ENCODE data around the gene PDE9A. TPM values are rescaled to one million over a fixed set of nuclear protein-coding genes. Genes with fewer than 3 reads are reported as not detected.
A peak's percentile ranks its signal among the peaks of the same experiment; 100 is the strongest.

The PDE9A gene
- total RNA-seq, 2 donors from 2014 or later: 45.9 to 62.4 TPM

DNA sequence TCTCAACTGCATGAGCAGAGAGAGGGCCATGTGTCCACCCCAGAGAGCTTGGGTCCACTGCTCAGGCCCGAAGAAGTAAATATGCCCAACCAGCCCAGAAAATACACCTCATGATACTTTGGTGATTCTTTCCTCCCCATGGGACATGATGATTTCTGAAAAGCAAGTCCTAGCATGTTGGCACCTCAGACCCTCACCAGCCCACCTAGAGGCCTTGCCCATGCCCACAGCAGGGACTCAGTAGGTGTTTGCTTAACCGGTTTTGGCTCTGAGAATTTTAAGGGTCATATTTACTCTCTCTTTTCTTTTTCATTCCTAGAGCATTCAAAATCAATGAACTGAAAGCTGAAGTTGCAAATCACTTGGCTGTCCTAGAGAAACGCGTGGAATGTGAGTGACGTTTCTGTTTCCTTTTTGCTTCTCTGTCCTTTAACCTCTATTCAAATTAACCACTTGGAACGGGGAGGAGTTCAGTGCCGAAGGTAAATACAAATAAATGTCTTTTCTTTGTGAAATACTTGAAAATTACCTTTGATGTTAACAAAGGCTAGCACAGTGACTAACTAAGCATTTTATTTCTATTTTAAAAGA is 79.7 kb downstream of the PDE9A start:
- 73 to 92% methylated on average over 5 to 7 of the region's 7 CpGs for WGBS, 2 experiments (ENCODE audit: insufficient coverage in 1 of 2, insufficient read length in 1 of 2)
- Mint-ChIP-seq H3K36me3 (ENCODE audit: low read depth) (peaks cover 85% of the 10 kb centered on the region), H3K4me3 (no peak overlapping the region), H3K27me3 (ENCODE audit: insufficient read depth) (no peaks in the 10 kb centered on the region), H3K9me3 (peaks cover 11% of the 10 kb centered on the region), H3K4me1 (peaks cover 15% of the 10 kb centered on the region), H3K27ac (no peak overlapping the region)
- H3K4me3 ChIP-seq (ENCODE audit: low read length): no peak overlapping the region
- H3K4me1 ChIP-seq (ENCODE audit: control insufficient read depth, insufficient read depth, low read length): no peaks in the 10 kb centered on the region
- H3K36me3 ChIP-seq (ENCODE audit: control insufficient read depth, insufficient read depth, low read length): peaks cover 70% of the 10 kb centered on the region
- H3K9me3 ChIP-seq (ENCODE audit: control insufficient read depth, low read length): peaks cover 22% of the 10 kb centered on the region
- DNase-seq: no peak
- TF ChIP-seq, protein P1, sequence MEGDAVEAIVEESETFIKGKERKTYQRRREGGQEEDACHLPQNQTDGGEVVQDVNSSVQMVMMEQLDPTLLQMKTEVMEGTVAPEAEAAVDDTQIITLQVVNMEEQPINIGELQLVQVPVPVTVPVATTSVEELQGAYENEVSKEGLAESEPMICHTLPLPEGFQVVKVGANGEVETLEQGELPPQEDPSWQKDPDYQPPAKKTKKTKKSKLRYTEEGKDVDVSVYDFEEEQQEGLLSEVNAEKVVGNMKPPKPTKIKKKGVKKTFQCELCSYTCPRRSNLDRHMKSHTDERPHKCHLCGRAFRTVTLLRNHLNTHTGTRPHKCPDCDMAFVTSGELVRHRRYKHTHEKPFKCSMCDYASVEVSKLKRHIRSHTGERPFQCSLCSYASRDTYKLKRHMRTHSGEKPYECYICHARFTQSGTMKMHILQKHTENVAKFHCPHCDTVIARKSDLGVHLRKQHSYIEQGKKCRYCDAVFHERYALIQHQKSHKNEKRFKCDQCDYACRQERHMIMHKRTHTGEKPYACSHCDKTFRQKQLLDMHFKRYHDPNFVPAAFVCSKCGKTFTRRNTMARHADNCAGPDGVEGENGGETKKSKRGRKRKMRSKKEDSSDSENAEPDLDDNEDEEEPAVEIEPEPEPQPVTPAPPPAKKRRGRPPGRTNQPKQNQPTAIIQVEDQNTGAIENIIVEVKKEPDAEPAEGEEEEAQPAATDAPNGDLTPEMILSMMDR (conservative IDR thresholded peaks at IDR 0.05): no peak
- no peak overlapping the region for H3K9ac ChIP-seq (ENCODE audit: extremely low read depth, low read length, poor library complexity, severe bottlenecking)
- no peaks in the 10 kb centered on the region for H3K27me3 ChIP-seq (ENCODE audit: control insufficient read depth, insufficient read depth, low read length, poor library complexity, severe bottlenecking)
- H3K27ac ChIP-seq (ENCODE audit: low read depth, low read length): peak overlapping the region; percentile 20

GRCh38 chr21:42733874-42734273 is 80.5 kb downstream of the PDE9A start:
- Mint-ChIP-seq H3K27me3 (ENCODE audit: insufficient read depth) (no peaks in the 10 kb centered on the region), H3K4me3 (no peak overlapping the region), H3K4me1 (peaks cover 15% of the 10 kb centered on the region), H3K27ac (no peak overlapping the region), H3K9me3 (peaks cover 6% of the 10 kb centered on the region), H3K36me3 (ENCODE audit: low read depth) (peaks cover 82% of the 10 kb centered on the region)
- no peaks in the 10 kb centered on the region for H3K27me3 ChIP-seq (ENCODE audit: control insufficient read depth, insufficient read depth, low read length, poor library complexity, severe bottlenecking)
- no peak overlapping the region for H3K9ac ChIP-seq (ENCODE audit: extremely low read depth, low read length, poor library complexity, severe bottlenecking)
- H3K4me3 ChIP-seq (ENCODE audit: low read length): no peak overlapping the region
- peaks cover 21% of the 10 kb centered on the region for H3K9me3 ChIP-seq (ENCODE audit: control insufficient read depth, low read length)
- no peaks in the 10 kb centered on the region for H3K4me1 ChIP-seq (ENCODE audit: control insufficient read depth, insufficient read depth, low read length)
- peaks cover 71% of the 10 kb centered on the region for H3K36me3 ChIP-seq (ENCODE audit: control insufficient read depth, insufficient read depth, low read length)
- DNase-seq: peak; percentile 35
- TF ChIP-seq, protein P1 (conservative IDR thresholded peaks at IDR 0.05): no peak
- 88% methylated on average over 6 to 7 of the region's 7 CpGs for WGBS, 2 experiments (ENCODE audit: insufficient coverage in 1 of 2, insufficient read length in 1 of 2)
- H3K27ac ChIP-seq (ENCODE audit: low read depth, low read length): no peak overlapping the region

DNA sequence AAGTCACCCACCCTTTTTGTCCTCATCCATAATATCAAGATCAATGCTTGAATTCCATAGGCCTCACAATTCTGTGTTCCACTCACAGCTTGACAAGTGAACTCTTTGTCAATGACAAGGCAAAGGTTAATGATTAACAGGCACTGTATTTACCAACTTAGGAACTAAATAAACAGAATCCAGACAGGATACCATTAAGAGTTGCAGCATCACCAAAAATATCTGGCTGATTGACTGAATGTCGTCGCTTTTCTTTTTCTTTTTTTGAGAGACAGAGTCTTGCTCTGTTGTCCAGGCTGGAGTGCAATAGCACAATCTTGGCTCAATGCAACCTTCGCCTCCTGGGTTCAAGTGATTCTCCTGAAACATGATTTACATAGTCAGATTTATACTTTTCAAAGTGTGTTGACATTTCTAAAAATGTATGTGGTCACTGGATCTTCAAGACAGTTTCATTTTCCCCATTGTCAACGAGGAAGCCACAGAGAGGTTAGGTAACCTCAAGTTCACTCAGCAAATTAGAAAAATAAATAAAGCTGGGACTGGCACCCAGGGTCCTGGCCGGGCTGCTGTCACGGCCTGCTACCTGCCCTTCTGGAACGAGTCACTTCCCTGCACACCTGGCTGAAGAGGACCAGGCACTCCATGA is 81.0 kb downstream of the PDE9A start:
- peaks cover 81% of the 10 kb centered on the region for H3K36me3 Mint-ChIP-seq (ENCODE audit: low read depth)
- Histone ChIP-seq H3K4me3 (ENCODE audit: low read length) (no peak overlapping the region), H3K9ac (ENCODE audit: extremely low read depth, low read length, poor library complexity, severe bottlenecking) (no peak overlapping the region), H3K9me3 (ENCODE audit: control insufficient read depth, low read length) (peaks cover 15% of the 10 kb centered on the region), H3K27ac (ENCODE audit: low read depth, low read length) (no peak overlapping the region), H3K4me1 (ENCODE audit: control insufficient read depth, insufficient read depth, low read length) (no peaks in the 10 kb centered on the region), H3K27me3 (ENCODE audit: control insufficient read depth, insufficient read depth, low read length, poor library complexity, severe bottlenecking) (no peaks in the 10 kb centered on the region), H3K36me3 (ENCODE audit: control insufficient read depth, insufficient read depth, low read length) (peaks cover 69% of the 10 kb centered on the region)
- H3K27ac Mint-ChIP-seq: peak overlapping the region; percentile 23
- H3K4me3 Mint-ChIP-seq: no peak overlapping the region
- 86 to 90% methylated on average over 6 to 7 of the region's 7 CpGs for WGBS, 2 experiments (ENCODE audit: insufficient coverage in 1 of 2, insufficient read length in 1 of 2)
- DNase-seq: peak; percentile 21
- no peaks in the 10 kb centered on the region for H3K27me3 Mint-ChIP-seq (ENCODE audit: insufficient read depth)
- H3K9me3 Mint-ChIP-seq: no peaks in the 10 kb centered on the region
- H3K4me1 Mint-ChIP-seq: peaks cover 15% of the 10 kb centered on the region
- TF ChIP-seq, protein P1 (conservative IDR thresholded peaks at IDR 0.05): no peak
